ENCODE results near the gene MAPT. TPM values are rescaled to one million over a fixed set of nuclear protein-coding genes. Genes with fewer than 3 reads are reported as not detected.
"Not testable (repeated sequence)": the region's sequence is repeated elsewhere in the genome, so short reads cannot be mapped to it uniquely, and the experiment has no call there.

The MAPT gene
- total and polyA plus RNA-seq, 4 donors: 0.27 to 3.8 (median 1.8) TPM

DNA sequence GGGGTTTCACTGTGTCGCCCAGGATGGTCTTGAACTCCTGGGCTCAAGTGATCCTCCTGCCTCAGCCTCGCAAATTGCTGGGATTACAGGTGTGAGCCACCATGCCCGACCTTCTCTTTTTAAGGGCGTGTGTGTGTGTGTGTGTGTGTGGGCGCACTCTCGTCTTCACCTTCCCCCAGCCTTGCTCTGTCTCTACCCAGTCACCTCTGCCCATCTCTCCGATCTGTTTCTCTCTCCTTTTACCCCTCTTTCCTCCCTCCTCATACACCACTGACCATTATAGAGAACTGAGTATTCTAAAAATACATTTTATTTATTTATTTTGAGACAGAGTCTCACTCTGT lies 108.6 kb downstream of the MAPT start:
- ATAC-seq (ENCODE audit: insufficient read depth, low FRiP score): no peak
- H3K9ac ChIP-seq (ENCODE audit: insufficient read depth in 1 of 2, low read length in 2 of 2): no peak overlapping the region

GRCh38 chr17:46003907-46004748 lies 109.8 kb downstream of the MAPT start:
- no peaks in the 10 kb centered on the region for H3K36me3 ChIP-seq (ENCODE audit: control insufficient read depth in 4 of 4, insufficient read depth in 4 of 4, low read length in 4 of 4)
- WGBS, 2 donors: 37 to 49% methylated on average over 6 of the region's 6 CpGs
- no peak for TF ChIP-seq CTCF (IDR thresholded peaks at IDR 0.05; ENCODE audit: control extremely low read depth, extremely low read depth)
- no peak overlapping the region for H3K4me3 ChIP-seq
- no peak overlapping the region for H3K9ac ChIP-seq (ENCODE audit: insufficient read depth in 1 of 2, low read length in 2 of 2)
- no peak for ATAC-seq (ENCODE audit: insufficient read depth, low FRiP score)
- peaks cover 0 to 4% (median 0%) of the 10 kb centered on the region in 5 donors for H3K4me1 ChIP-seq (ENCODE audit: control insufficient read depth in 5 of 5, insufficient read depth in 5 of 5, low read length in 5 of 5)
- no peaks in the 10 kb centered on the region for H3K9me3 ChIP-seq (ENCODE audit: control insufficient read depth in 4 of 4, insufficient read depth in 3 of 4, low read length in 3 of 4)
- no peaks in the 10 kb centered on the region for H3K27me3 ChIP-seq (ENCODE audit: control insufficient read depth in 3 of 3, insufficient read depth in 3 of 3, low read length in 2 of 3)
- peak in 1 of 3 donors; percentile 28 for DNase-seq
- H3K27ac ChIP-seq (ENCODE audit: low read depth in 1 of 2, low read length in 1 of 2): no peak overlapping the region

More for the DNA sequence above, 108.6 kb downstream of the MAPT start:
- TF ChIP-seq CTCF (IDR thresholded peaks at IDR 0.05; ENCODE audit: control extremely low read depth, extremely low read depth): no peak
- 68 to 70% methylated on average over 7 of the region's 7 CpGs for WGBS, 2 donors
- Histone ChIP-seq H3K4me1 (ENCODE audit: control insufficient read depth in 5 of 5, insufficient read depth in 5 of 5, low read length in 5 of 5) (peaks cover 0 to 4% (median 0%) of the 10 kb centered on the region in 5 donors), H3K9me3 (ENCODE audit: control insufficient read depth in 4 of 4, insufficient read depth in 3 of 4, low read length in 3 of 4) (no peaks in the 10 kb centered on the region), H3K27me3 (ENCODE audit: control insufficient read depth in 3 of 3, insufficient read depth in 3 of 3, low read length in 2 of 3) (no peaks in the 10 kb centered on the region), H3K36me3 (ENCODE audit: control insufficient read depth in 4 of 4, insufficient read depth in 4 of 4, low read length in 4 of 4) (no peaks in the 10 kb centered on the region), H3K27ac (ENCODE audit: low read depth in 1 of 2, low read length in 1 of 2) (no peak overlapping the region), H3K4me3 (no peak overlapping the region)
- no peak for DNase-seq

- H3K9me3 ChIP-seq (ENCODE audit: control insufficient read depth in 4 of 4, insufficient read depth in 3 of 4, low read length in 3 of 4); DNase-seq; ATAC-seq (ENCODE audit: insufficient read depth, low FRiP score); H3K36me3 ChIP-seq (ENCODE audit: control insufficient read depth in 4 of 4, insufficient read depth in 4 of 4, low read length in 4 of 4); H3K4me1 ChIP-seq (ENCODE audit: control insufficient read depth in 5 of 5, insufficient read depth in 5 of 5, low read length in 5 of 5); H3K27ac ChIP-seq (ENCODE audit: low read depth in 1 of 2, low read length in 1 of 2); H3K4me3 ChIP-seq; H3K27me3 ChIP-seq (ENCODE audit: control insufficient read depth in 3 of 3, insufficient read depth in 3 of 3, low read length in 2 of 3); H3K9ac ChIP-seq (ENCODE audit: insufficient read depth in 1 of 2, low read length in 2 of 2): not testable (repeated sequence)
- WGBS, 2 donors: 92 to 99% methylated on average over 1 of the region's 1 CpG
These were observed 111.7 kb downstream of the MAPT start for GRCh38 chr17:46006082-46006481.

DNA sequence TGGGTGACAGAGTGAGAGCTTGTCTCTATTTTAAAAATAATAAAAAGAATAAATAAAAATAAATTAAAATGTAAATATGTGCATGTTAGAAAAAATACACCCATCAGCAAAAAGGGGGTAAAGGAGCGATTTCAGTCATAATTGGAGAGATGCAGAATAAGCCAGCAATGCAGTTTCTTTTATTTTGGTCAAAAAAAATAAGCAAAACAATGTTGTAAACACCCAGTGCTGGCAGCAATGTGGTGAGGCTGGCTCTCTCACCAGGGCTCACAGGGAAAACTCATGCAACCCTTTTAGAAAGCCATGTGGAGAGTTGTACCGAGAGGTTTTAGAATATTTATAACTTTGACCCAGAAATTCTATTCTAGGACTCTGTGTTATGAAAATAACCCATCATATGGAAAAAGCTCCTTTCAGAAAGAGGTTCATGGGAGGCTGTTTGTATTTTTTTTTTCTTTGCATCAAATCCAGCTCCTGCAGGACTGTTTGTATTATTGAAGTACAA lies 113.2 kb downstream of the MAPT start:
- no peak for DNase-seq
- TF ChIP-seq CTCF (IDR thresholded peaks at IDR 0.05; ENCODE audit: control extremely low read depth, extremely low read depth): no peak
- Histone ChIP-seq H3K27me3 (ENCODE audit: control insufficient read depth in 3 of 3, insufficient read depth in 3 of 3, low read length in 2 of 3) (no peaks in the 10 kb centered on the region), H3K9ac (ENCODE audit: insufficient read depth in 1 of 2, low read length in 2 of 2) (no peak overlapping the region), H3K27ac (ENCODE audit: low read depth in 1 of 2, low read length in 1 of 2) (no peak overlapping the region), H3K9me3 (ENCODE audit: control insufficient read depth in 4 of 4, insufficient read depth in 3 of 4, low read length in 3 of 4) (no peaks in the 10 kb centered on the region), H3K4me3 (no peak overlapping the region), H3K36me3 (ENCODE audit: control insufficient read depth in 4 of 4, insufficient read depth in 4 of 4, low read length in 4 of 4) (no peaks in the 10 kb centered on the region), H3K4me1 (ENCODE audit: control insufficient read depth in 5 of 5, insufficient read depth in 5 of 5, low read length in 5 of 5) (peaks cover 0 to 4% (median 0%) of the 10 kb centered on the region in 5 donors)
- 82 to 87% methylated on average over 2 of the region's 2 CpGs for WGBS, 2 donors
- ATAC-seq (ENCODE audit: insufficient read depth, low FRiP score): no peak

Data from lung (tissue), 12 donors.